NT2/D1 (cell line): ENCODE results near the gene ARAP3.

Source experiments
- YY1 ChIP-seq: IDR thresholded peaks from 2 replicates; pipeline ENCODE4 v1.6.1; 2011; ENCODE audit not compliant: insufficient read length, insufficient read depth
- ZNF274 ChIP-seq: IDR thresholded peaks from 2 replicates; pipeline ENCODE4 v1.6.1; 2011; ENCODE audit warnings: mild to moderate bottlenecking, low read depth, low read length

DNA sequence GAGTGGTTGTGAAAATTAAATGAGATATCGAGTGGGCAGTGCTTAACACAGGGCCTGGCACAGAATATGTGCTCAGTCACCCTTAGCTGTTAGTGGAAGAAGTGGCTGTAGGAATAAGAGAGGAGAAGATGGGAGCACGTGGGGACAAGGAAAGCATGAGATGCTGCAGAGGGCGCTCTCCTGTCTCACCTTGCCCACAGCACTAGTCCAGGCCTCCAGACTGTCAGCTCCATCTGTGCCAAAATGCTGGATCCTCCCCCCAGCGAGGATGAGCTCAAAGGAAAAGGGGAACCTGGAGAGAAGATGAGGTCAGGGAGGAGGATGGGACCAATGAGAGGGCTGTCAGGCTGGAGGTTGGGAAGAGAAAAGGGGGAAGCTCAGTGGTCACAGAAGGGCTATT is 12.5 kb downstream of the ARAP3 start:
- TF ChIP-seq YY1 (no peak), ZNF274 (no peak)
